A549 (cell line): ENCODE measurements around the gene C2orf68.

Experiments
- EP300 ChIP-seq, 2 experiments: fragments of >200 bp; sonication (Bioruptor Twin); formaldehyde crosslinking; IDR thresholded peaks; 2 replicates in 1 of 2; 3 replicates in 1 of 2; pipeline ENCODE4 v1.6.1; 2016 to 2017
- POLR2A ChIP-seq: IDR thresholded peaks from 2 replicates; pipeline ENCODE4 v1.6.1; 2012; ENCODE audit warnings: mild to moderate bottlenecking, low read length
- RCOR1 ChIP-seq: fragments of 150-350 bp; IDR thresholded peaks from 2 replicates; pipeline ENCODE4 v1.6.1; 2014; ENCODE audit warnings: antibody characterized with exemption, low read length, low read depth
- TF ChIP-seq, protein P1 (sequence below): fragments of >200 bp; sonication (Bioruptor Twin); formaldehyde crosslinking; IDR thresholded peaks from 3 replicates; pipeline ENCODE4 v1.5.1; 2016
- TF ChIP-seq, protein P2 (sequence below): fragments of >200 bp; sonication (Bioruptor Twin); formaldehyde crosslinking; IDR thresholded peaks from 2 replicates; pipeline ENCODE4 v1.6.1; 2016

GRCh38 chr2:85589982-85590791 lies 21.7 kb downstream of the C2orf68 start:
- TF ChIP-seq, protein P1, sequence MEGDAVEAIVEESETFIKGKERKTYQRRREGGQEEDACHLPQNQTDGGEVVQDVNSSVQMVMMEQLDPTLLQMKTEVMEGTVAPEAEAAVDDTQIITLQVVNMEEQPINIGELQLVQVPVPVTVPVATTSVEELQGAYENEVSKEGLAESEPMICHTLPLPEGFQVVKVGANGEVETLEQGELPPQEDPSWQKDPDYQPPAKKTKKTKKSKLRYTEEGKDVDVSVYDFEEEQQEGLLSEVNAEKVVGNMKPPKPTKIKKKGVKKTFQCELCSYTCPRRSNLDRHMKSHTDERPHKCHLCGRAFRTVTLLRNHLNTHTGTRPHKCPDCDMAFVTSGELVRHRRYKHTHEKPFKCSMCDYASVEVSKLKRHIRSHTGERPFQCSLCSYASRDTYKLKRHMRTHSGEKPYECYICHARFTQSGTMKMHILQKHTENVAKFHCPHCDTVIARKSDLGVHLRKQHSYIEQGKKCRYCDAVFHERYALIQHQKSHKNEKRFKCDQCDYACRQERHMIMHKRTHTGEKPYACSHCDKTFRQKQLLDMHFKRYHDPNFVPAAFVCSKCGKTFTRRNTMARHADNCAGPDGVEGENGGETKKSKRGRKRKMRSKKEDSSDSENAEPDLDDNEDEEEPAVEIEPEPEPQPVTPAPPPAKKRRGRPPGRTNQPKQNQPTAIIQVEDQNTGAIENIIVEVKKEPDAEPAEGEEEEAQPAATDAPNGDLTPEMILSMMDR, result no peak
- TF ChIP-seq POLR2A, result no peak
- TF ChIP-seq EP300 (IDR thresholded peaks at IDR 0.05), result no peak
- TF ChIP-seq, protein P2, sequence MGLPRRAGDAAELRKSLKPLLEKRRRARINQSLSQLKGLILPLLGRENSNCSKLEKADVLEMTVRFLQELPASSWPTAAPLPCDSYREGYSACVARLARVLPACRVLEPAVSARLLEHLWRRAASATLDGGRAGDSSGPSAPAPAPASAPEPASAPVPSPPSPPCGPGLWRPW, result no peak
- no peak for TF ChIP-seq RCOR1
